BE2C (cell line): ENCODE data around the gene NDUFB10.

Experiments used
- DNase-seq: peaks from one replicate; pipeline ENCODE4 v3.0.0-alpha.2; 2020
- H3K27me3 ChIP-seq: fragments of 250-450 bp; sonication (Bioruptor Pico); 2 replicates; pipeline ENCODE4 v1.5.1; 2020; ENCODE audit warnings: mild to moderate bottlenecking
- H3K36me3 ChIP-seq: fragments of 250-450 bp; sonication (Bioruptor Pico); 2 replicates; pipeline ENCODE4 v1.5.1; 2020; ENCODE audit warnings: mild to moderate bottlenecking
- H3K4me1 ChIP-seq: fragments of 250-450 bp; sonication (Bioruptor Pico); 2 replicates; pipeline ENCODE4 v1.5.1; 2020
- H3K4me3 ChIP-seq: 2 replicates; pipeline ENCODE4 v1.5.1; 2011; ENCODE audit warnings: low read depth, low read length
- H3K9me3 ChIP-seq: fragments of 250-450 bp; sonication (Bioruptor Pico); 2 replicates; pipeline ENCODE4 v1.5.1; 2020
- TF ChIP-seq, protein P1 (sequence below): IDR thresholded peaks from 2 replicates; pipeline ENCODE4 v1.5.1; 2012; ENCODE audit warnings: mild to moderate bottlenecking, low read depth, low read length

Gene NDUFB10

DNA sequence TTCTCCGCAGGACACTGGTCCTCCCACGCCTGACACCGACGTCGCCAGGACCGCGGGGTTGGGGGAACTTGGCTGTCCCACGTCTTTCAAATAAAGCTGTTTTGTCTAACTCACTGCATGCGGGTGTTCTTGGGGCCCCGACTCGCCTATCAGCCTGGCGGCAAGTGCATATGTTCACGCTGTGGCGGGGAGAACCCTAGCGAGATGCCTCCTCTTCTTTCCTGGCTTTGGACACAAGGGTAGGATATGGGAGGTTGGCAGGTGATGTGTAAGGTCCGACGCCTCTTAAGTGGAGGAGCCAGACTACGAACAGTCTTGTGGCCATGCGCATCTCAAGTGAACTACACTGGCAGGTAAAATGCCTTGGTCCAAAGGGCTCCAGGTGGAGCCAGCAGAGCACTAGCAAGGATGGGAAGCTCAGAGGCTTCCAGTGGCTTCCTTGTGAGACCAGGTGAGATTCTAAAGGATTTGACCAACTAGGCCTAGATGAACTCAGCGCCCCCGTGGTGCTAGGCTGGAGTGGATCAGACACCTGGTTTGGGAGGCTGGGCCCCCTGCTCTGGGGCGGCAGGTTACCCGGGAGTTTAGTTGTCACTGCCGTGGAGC, 6.2 kb downstream of the NDUFB10 start:
- Histone ChIP-seq H3K36me3 (peaks cover 35% of the 10 kb centered on the region), H3K27me3 (no peaks in the 10 kb centered on the region), H3K4me3 (peak overlapping the region; percentile 94), H3K9me3 (no peaks in the 10 kb centered on the region), H3K4me1 (no peaks in the 10 kb centered on the region)
- no peak for DNase-seq
- TF ChIP-seq, protein P1, sequence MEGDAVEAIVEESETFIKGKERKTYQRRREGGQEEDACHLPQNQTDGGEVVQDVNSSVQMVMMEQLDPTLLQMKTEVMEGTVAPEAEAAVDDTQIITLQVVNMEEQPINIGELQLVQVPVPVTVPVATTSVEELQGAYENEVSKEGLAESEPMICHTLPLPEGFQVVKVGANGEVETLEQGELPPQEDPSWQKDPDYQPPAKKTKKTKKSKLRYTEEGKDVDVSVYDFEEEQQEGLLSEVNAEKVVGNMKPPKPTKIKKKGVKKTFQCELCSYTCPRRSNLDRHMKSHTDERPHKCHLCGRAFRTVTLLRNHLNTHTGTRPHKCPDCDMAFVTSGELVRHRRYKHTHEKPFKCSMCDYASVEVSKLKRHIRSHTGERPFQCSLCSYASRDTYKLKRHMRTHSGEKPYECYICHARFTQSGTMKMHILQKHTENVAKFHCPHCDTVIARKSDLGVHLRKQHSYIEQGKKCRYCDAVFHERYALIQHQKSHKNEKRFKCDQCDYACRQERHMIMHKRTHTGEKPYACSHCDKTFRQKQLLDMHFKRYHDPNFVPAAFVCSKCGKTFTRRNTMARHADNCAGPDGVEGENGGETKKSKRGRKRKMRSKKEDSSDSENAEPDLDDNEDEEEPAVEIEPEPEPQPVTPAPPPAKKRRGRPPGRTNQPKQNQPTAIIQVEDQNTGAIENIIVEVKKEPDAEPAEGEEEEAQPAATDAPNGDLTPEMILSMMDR: no peak

DNA sequence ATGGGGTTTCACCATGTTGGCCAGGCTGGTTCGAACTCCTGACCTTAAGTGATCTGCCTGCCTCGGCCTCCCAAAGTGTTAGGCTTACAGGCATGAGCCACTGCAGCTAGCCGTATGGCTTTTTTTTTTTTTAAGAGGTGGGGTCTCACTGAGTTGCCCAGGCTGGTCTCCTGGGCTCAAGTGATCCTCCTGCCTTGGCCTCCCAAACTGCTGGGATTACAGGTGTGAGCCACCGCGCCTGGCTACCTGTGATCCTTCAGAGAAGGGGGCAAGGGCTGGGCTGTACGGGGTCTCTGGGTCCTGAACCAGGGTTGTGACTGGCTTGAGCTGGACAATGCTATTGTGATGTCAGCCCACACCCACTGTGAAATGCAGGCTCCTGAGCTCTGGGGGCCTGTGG, 7.1 kb downstream of the NDUFB10 start, which contains the start of gene RNF151:
Gene RNF151, plus strand, starts transcription at position 397 of the 400 bp plus-strand sequence. CDS start 26 bp downstream, outside the sequence.
- H3K36me3 ChIP-seq: peaks cover 29% of the 10 kb centered on the region
- DNase-seq: no peak
- H3K9me3 ChIP-seq: no peaks in the 10 kb centered on the region
- no peaks in the 10 kb centered on the region for H3K4me1 ChIP-seq
- peak within 1 kb of the TSS; percentile 94 for H3K4me3 ChIP-seq
- no peaks in the 10 kb centered on the region for H3K27me3 ChIP-seq
- TF ChIP-seq, protein P1: no peak

GRCh38 chr16:1968146-1968953, 9.0 kb downstream of the NDUFB10 start:
- DNase-seq: no peak
- H3K36me3 ChIP-seq: peaks cover 11% of the 10 kb centered on the region
- no peaks in the 10 kb centered on the region for H3K27me3 ChIP-seq
- TF ChIP-seq, protein P1: no peak
- H3K4me3 ChIP-seq: no peak overlapping the region
- no peaks in the 10 kb centered on the region for H3K4me1 ChIP-seq
- H3K9me3 ChIP-seq: no peaks in the 10 kb centered on the region

DNA sequence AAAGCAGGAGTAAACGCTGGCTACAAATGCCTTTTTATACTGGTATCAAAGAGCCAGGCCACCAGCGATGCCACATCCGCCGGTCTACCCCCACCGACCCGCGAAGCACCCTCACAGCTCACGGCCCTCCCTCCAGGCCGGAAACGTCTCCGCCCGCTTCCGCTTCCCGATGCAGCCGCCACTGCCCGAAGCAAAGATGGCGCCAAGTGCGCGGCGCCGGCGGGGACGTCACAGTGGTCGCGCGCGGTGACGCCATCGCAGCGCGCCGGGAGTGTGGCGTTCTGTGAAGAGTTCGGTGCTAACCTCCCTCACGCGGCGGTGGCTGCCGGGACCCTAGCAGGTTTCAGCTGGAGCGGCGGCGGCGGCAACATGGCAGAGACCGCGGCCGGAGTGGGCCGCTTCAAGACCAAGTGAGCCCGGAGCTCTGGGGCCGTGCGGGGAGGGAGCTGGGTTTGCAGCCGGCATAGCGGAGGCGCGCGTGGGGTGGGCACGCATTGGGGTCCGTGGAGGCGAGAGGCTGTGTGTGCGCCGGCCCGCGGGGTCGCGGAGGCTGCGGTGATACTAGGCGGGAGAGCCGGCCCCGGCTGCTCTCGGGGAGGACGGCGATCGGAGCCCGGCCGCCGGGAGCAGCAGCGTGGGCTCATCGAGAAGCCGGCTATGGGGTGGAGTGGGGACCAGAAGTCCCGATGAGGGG, 12.6 kb downstream of the NDUFB10 start, which contains the start of gene TBL3:
Gene TBL3, plus strand, starts transcription at position 258 of the 694 bp plus-strand sequence. Its CDS starts 112 bp downstream, at position 370.
- Histone ChIP-seq H3K4me1 (no peaks in the 10 kb centered on the region), H3K9me3 (no peaks in the 10 kb centered on the region), H3K36me3 (peaks cover 32% of the 10 kb centered on the region), H3K4me3 (peak within 1 kb of the TSS; percentile 93), H3K27me3 (no peaks in the 10 kb centered on the region)
- peak; percentile 96 for DNase-seq
- TF ChIP-seq, protein P1: no peak

- Histone ChIP-seq H3K36me3 (peaks cover 34% of the 10 kb centered on the region), H3K4me3 (peak overlapping the region; percentile 93), H3K4me1 (no peaks in the 10 kb centered on the region), H3K9me3 (no peaks in the 10 kb centered on the region), H3K27me3 (no peaks in the 10 kb centered on the region)
- TF ChIP-seq, protein P1: no peak
- peak; percentile 24 for DNase-seq
These were observed 13.1 kb downstream of the NDUFB10 start for GRCh38 chr16:1972490-1972877.
